GM18517 (cell line): Measurements from ENCODE around the gene PHOX2A.
"Not testable (repeated sequence)": the region's sequence is repeated elsewhere in the genome, so short reads cannot be mapped to it uniquely, and the experiment has no call there.

Experiments
- ATAC-seq: cut with Tn5 transposase; IDR thresholded peaks from one replicate; pipeline ENCODE4 v1.9.1; 2021; ENCODE audit warnings: mild to moderate bottlenecking, moderate library complexity; ENCODE audit not compliant: unreplicated experiment

Gene PHOX2A

GRCh38 chr11:72244060-72244360 lies at the start of gene PHOX2A:
Gene PHOX2A, minus strand, starts transcription at chr11:72244176. Its CDS starts 172 bp downstream, at chr11:72244004.
- ATAC-seq = no peak

GRCh38 chr11:72293391-72293790 lies 49.4 kb upstream of the PHOX2A start:
- no peak for ATAC-seq

- ATAC-seq = no peak
Observed at GRCh38 chr11:72292106-72292785, 48.3 kb upstream of the PHOX2A start.

GRCh38 chr11:72290741-72291140 lies 46.8 kb upstream of the PHOX2A start:
- not testable (repeated sequence) for ATAC-seq

- ATAC-seq = no peak
Observed at GRCh38 chr11:72287293-72287692, 43.3 kb upstream of the PHOX2A start.

GRCh38 chr11:72283947-72284346 lies 40.0 kb upstream of the PHOX2A start:
- no peak for ATAC-seq

- no peak for ATAC-seq
Observed at GRCh38 chr11:72280726-72281315, 36.8 kb upstream of the PHOX2A start.

- no peak for ATAC-seq
Observed at GRCh38 chr11:72280037-72280436, 36.1 kb upstream of the PHOX2A start.

- no peak for ATAC-seq
Observed at GRCh38 chr11:72278905-72279304, 34.9 kb upstream of the PHOX2A start.

- no peak for ATAC-seq
Observed at GRCh38 chr11:72274435-72274834, 30.5 kb upstream of the PHOX2A start.

GRCh38 chr11:72271980-72272379 lies 28.0 kb upstream of the PHOX2A start:
- ATAC-seq = no peak

GRCh38 chr11:72267956-72268617 lies 24.1 kb upstream of the PHOX2A start:
- no peak for ATAC-seq

GRCh38 chr11:72266960-72267359 lies 23.0 kb upstream of the PHOX2A start:
- not testable (repeated sequence) for ATAC-seq

- no peak for ATAC-seq
Observed at GRCh38 chr11:72265951-72266350, 22.0 kb upstream of the PHOX2A start.

GRCh38 chr11:72263361-72263760 lies 19.4 kb upstream of the PHOX2A start:
- ATAC-seq = no peak

GRCh38 chr11:72260574-72260973 lies 16.6 kb upstream of the PHOX2A start:
- no peak for ATAC-seq

GRCh38 chr11:72259490-72259889 lies 15.5 kb upstream of the PHOX2A start:
- ATAC-seq = no peak

- no peak for ATAC-seq
Observed at GRCh38 chr11:72257570-72257969, 13.6 kb upstream of the PHOX2A start.

GRCh38 chr11:72254299-72254993 lies 10.5 kb upstream of the PHOX2A start:
- no peak for ATAC-seq

GRCh38 chr11:72253392-72253791 lies 9.4 kb upstream of the PHOX2A start:
- no peak for ATAC-seq

- no peak for ATAC-seq
Observed at GRCh38 chr11:72251614-72252013, 7.6 kb upstream of the PHOX2A start.
